NCI-H1092 (cell line): ENCODE data around the gene ANKRD44.
"Not testable (repeated sequence)": the region's sequence is repeated elsewhere in the genome, so short reads cannot be mapped to it uniquely, and the experiment has no call there.

ENCODE experiments used
- DNase-seq: peaks from one replicate; lab custom pipeline; 2025; lab: John Stamatoyannopoulos, UW

ANKRD44 gene

DNA sequence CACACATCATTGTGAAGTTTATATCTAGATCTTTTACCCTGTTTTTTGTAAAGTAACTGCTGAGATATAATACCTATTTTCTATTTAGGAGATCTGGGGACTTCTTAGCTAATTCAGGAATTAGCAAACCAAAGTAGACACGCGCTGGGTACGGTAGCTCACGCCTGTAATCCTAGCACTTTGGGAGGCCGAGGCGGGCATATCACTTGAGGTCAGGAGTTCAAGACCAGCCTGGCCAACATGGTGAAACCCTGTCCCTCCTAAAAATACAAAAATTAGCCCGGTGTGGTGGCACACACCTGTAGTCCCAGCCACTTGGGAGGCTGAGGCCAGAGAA is 23.0 kb downstream of the ANKRD44 start:
- DNase-seq: not testable (repeated sequence)

DNA sequence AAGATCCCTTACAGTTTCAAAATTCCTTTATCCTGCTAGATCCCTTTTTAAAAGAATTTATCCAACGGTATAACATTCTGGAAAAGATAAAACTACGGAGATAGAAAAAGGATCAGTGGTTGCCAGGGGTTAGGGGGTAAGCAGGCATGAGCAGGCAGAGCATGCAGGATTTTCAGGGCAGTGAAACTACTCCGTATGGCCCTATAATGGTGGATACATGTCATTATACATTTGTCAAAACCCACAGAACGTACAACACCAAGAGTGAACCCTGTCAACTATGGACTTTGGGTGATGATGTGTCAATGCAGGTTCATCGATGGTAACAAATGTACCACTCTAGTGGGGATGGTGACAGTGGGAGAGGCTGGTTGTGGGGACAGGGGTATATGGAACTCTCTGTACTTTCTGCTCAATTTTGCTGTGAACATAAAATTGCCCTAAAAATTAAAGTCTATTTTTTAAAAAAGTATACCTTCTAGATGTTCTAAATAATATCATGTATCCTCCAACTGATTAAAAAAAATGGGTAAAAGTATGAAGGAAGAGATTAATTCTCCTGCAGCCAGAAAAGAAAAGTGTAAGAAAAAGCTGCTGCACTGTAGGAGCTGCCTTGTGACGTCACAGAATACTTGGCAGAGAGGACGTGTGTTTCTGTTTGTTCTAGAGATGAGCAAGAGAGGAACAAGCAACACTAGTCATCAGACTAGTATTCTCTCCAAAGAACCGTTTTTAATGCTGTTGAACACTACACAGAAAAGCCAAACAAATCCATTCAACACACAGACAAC is 23.6 kb downstream of the ANKRD44 start:
- no peak for DNase-seq

DNA sequence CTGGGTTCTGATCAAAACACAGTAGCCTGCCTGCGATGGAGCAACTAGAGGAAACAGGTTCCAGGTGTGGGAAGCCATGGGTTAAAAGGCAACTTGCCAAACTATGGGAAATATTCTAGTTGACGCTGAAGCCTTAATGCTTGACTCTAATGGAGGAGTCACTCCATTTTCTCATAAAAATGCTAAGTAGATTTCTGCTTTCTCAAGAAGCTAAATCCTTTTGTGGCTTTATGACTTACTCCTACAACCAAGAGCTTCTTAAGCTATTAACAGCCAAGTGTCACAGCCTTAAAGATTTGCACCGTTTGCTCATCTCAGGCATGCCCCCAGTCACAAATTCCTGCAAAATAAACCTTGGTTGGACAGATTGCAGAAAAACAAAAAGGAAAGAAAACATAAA is 25.2 kb downstream of the ANKRD44 start:
- DNase-seq: no peak

GRCh38 chr2:197284956-197285355 is 25.6 kb downstream of the ANKRD44 start:
- DNase-seq: no peak

- DNase-seq: no peak
These were observed 29.2 kb downstream of the ANKRD44 start for GRCh38 chr2:197281421-197281820.

DNA sequence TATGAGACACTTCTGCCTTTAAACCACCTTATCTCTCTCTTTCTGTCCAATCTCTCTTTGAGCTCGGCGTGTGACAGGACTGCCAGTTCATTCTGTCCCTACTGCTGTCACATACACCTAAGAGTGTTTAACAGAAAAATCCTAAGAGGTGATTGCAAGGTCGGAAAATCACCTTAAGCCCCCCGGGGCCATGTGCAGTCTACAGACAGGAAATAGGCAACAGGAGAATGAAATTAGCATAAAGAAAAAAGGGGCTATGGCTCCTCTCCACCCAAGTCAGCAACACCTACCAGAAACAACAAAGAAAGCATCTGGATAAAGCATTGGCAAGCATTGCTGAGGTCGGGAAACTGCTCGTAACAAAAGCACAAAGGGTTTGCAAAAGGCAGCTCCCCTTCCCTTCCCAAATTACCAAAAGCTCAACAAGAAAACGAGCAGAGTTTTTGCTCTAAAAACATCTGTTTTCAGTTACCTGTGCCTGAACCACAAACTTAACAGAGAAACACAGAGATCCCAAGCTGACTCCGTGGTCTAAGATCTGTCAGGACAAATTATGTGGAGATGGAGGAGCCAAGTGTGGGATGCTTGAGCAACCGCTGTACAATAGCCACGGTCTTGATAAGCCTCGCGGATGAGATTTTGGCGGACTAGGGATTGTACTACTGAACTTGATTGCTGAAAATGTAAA is 30.4 kb downstream of the ANKRD44 start:
- DNase-seq: no peak

- no peak for DNase-seq
These were observed 31.5 kb downstream of the ANKRD44 start for GRCh38 chr2:197278799-197279763.

DNA sequence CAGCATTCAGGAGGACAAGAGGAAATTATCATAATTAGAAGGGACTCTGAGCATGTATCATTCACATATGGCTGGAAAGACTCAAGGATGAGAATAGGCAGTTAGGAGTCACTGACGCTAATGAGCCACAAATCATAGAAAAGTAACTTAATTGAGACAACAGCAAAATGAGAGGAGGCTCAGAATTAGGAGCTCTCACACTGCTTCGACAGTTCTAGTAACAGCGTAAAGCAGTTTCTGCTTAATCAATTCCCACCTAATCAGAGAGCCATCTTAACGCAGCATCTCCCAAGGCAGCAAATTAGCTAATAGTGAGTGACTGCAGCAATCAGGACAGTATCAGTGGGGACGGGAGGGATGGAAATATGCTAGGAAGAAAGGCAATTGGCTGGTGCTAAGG is 32.8 kb downstream of the ANKRD44 start:
- no peak for DNase-seq

GRCh38 chr2:197276156-197276555 is 34.4 kb downstream of the ANKRD44 start:
- DNase-seq: no peak

DNA sequence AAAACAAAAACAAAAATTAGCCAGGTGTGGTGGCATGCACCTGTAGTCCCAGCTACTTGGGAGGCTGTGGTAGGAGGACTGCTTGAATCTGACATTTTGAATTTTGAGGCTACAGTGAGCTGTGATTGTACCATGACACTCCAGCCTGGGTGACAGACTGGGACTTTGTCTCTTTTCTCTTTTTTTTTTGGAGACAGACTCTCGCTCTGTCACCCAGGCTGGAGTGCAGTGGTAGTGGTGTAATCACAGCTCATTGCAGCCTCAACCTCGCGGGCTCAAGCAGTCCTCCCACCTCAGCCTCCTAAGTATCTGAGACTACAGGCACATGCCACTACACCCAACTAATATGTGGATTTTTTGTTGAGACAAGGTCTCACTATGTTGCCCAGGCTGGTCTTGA is 35.6 kb downstream of the ANKRD44 start:
- no peak for DNase-seq

GRCh38 chr2:197274349-197274748 is 36.2 kb downstream of the ANKRD44 start:
- no peak for DNase-seq

GRCh38 chr2:197273485-197273884 is 37.1 kb downstream of the ANKRD44 start:
- peak; percentile 89 for DNase-seq

DNA sequence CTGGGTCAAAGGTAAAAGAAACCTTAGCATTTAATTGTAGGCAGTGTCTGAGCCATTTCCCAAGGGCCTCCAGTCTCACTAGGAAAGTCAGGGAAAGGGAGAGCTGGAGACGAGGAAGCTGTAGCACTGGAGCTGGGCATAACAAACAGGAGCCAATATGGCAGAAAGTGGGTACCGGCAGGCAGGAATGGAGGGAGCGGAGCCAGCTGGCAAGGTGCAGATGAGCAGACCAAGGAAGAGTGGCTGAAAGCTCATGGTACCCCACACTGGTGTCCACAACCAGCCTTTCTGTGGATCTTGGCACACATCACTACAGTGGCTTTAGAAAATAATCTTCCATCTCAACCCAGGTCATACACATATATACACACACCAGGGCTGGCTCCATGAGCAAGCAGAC is 40.0 kb downstream of the ANKRD44 start:
- no peak for DNase-seq

GRCh38 chr2:197269815-197270214 is 40.8 kb downstream of the ANKRD44 start:
- DNase-seq: no peak

DNA sequence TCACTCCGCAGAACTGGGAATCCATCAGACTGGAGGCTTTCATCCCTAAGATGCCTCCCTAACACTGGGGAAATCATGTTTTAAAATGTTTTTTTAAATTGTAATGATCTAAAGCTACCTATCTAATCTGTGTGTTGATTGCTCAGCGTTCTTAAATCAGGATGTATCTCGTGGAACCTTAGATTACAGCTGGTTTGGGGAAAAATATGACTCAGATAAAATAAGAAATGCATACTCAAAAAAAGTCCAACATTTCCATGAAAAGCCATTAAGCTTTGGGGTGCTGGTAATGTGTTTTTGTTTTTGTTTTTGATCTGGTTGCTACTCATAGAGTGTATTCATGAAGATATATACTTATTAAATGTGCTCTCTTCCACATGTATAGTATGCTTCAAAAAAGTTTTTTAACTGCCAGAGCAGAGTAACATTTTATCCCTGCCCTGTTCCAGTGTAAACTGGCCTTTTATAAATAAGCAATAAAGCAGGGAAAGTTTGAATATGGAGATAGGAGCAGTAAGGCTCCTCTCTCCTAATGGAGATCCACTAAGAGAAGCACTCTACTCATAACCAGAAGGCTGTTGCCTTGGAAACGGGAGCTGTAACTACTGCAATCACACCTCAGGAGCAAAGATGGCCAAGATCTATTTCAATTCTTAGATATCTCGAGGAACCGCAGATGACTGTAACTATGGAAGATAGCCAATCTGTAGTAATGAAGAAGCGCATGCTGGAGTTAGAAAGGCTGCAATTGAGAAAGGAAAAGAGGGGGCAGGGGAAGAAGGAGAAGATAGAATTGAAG is 41.6 kb downstream of the ANKRD44 start:
- no peak for DNase-seq

DNA sequence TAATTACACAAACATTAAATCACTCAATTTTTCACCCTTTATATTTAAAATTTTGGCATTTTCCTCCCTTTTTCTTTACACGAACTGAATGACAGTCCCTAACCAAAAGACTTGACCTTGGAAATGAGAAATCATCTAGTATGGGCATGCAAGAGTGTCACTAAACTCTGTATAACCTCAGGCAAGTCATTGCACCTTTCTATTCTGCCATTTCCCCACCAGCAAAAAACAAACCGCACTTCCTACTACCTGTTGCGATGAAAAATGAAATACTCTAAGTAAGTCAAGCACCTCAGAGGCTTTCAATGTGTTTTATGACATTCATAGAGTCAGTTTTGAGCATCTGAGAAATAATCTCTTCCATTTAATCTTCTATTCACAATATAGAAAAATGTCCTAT is 44.1 kb downstream of the ANKRD44 start:
- DNase-seq: no peak

DNA sequence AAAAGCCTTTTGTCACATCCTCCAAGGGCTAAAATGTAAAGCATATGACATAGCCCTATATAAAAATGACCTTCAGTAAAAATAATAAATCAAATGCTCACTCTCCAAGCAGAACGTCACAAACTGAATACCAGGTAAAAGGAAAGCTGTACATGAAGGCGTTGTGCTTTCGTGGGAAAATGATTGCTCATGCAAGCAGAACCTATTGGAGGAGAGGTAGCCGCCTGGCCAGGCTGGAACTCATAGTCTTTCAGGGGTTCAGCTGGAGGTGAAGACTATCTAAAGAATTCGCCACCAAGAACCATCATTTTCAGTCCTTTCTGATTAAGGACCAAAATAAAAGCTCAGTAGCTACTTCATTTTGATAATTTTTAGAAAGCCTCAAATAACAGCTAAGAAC is 44.7 kb downstream of the ANKRD44 start:
- no peak for DNase-seq

DNA sequence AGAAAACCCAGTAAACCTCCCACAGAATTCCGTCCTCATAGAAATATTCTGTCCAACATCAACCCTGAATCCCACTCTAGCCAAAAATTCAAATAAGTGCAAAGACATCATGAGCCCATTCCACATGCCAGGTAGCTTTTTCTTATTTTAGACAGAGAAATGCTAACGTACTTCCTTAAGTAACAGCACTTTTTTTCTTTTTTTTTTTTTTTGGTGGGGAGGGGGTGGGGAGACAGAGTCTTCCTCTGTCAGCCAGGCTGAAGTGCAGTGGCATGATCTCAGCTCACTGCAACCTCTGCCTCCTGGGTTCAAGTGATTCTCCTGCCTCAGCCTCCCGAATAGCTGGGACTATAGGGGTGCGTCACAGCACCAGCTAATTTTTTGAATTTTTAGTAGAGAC is 45.5 kb downstream of the ANKRD44 start:
- DNase-seq: no peak

GRCh38 chr2:197264332-197264731 is 46.2 kb downstream of the ANKRD44 start:
- DNase-seq: no peak

GRCh38 chr2:197263077-197263476 is 47.5 kb downstream of the ANKRD44 start:
- DNase-seq: no peak

GRCh38 chr2:197261808-197262226 is 48.8 kb downstream of the ANKRD44 start:
- no peak for DNase-seq
